NCI-H2107 treated with DMSO at 0.1 percent for 48 hours (cell line): ENCODE results near the gene DDI2.
A peak's percentile ranks its signal among the peaks of the same experiment; 100 is the strongest.

Experiments
- DNase-seq: peaks from one replicate; lab custom pipeline; 2025; ENCODE audit not compliant: unreplicated experiment; lab: John Stamatoyannopoulos, UW

Gene DDI2

DNA sequence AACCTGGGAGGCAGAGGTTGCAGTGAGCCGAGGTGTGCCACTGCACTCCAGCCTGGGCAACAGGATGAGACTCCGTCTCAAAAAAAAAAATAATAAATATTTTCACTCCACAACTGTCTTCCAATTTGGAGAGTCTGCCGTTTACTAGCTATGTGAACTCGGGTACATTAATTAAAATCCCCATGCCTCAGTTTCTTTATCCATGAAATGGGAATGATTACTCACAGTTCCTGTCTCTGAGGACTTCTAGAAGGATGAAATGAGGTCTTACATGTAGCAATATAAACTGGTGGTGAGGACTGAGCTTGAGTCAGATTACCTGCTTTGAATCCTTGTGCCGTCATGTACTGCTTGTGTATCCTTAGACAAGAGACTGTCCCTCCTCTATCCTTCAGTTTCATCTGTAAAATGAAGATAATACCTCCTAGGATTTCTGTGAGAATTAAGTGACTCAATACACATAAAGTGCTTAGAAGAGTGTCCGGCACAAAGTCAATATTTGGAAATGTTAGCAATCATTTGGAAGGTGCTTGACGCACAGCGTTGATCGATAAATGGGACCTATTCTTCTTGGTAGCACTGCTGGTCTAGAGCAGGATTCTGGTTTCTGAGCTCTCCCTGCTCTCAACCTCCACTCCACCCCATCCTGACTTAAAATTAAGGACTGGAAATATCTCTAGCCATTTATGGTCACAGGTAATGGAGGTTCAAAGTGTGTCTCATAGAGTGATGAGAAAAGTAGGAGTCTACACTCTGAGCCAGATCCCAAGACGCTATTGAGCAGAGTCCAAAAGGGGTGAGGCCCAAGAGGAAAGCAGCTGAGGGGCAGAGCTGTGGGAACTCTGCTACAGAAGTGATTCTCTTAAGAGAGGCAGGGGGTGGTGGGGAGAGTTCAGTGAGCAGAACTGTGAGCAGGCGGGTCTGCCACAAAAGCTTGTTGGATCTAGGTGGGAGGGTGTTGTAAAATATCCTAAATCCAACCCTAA, 11.6 kb upstream of the DDI2 start:
- DNase-seq: no peak

DNA sequence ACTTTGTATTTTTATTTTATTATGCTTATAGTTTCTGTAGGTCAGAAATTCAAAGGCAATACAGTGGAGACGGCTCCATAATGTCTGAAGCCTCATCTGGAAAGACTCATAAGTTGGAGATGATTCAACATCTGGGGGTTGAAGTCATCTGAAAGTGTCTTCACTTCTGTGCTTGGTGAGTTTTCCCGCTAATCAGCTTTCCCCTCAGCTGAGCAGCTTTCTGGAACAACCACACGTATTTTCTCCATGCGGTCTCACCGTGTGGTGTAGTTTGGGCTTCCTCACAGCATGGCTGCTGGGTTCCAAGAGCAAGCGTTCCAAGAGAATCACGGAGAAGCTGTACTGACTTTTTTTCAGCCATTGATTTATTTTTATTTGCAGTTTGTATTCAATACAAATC, 7.6 kb upstream of the DDI2 start:
- no peak for DNase-seq

DNA sequence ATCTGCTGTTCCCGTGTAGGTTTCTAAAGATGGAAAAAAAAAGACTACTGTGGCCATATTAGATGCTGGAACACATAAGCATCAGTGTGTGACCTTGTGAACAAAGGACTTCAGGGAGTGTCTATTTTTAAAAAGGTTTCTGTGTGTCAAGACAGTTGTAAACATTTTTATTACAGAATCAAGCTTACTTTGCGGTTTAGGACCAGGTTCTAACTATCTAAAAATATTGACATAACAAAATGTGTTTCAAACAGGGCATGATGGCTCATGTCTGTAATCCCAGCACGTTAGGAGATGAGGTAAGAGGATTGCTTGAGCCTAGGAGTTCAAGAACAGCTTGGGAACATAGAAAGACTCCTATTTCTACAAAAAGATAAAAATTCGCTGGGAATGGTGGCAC, 7.1 kb upstream of the DDI2 start:
- peak; percentile 55 for DNase-seq

DNA sequence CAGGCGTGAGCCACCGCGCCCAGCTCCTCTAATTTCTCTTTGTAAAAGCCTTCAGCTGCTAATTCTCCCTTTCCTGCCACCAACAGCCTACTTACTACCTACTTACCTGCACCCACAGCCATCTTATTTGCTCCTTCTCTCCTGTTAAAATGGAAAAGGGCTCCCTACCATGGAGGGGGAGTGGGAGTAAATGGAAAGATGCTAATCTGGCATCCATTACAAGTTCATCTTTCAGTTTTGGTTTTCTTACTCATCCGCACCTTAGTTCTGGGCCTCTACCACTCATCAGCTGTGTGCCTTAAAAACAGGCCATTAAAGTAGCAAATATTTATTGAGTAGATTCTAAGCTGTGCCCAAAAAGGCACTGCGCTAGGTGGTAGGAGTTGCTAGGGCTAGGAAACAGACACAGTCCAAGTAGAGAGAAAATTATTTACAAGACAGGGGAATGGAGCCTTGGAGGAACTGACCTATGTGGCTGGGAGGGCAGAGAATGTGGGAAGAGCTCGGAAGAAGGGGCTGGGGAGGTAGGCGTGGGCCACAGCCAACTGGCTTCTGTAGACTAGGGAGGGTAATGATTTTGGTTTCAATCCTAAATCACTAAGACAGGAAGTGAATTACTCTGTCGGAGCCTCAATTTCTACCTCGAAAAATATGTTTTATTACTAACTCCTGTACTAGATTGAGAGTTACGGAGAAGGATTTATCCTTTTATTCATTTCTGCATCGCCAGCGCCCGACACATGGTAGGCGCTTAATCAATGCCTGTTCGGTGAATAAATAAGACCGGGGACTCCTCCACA, 685 bp upstream of the DDI2 start:
- no peak for DNase-seq

DNA sequence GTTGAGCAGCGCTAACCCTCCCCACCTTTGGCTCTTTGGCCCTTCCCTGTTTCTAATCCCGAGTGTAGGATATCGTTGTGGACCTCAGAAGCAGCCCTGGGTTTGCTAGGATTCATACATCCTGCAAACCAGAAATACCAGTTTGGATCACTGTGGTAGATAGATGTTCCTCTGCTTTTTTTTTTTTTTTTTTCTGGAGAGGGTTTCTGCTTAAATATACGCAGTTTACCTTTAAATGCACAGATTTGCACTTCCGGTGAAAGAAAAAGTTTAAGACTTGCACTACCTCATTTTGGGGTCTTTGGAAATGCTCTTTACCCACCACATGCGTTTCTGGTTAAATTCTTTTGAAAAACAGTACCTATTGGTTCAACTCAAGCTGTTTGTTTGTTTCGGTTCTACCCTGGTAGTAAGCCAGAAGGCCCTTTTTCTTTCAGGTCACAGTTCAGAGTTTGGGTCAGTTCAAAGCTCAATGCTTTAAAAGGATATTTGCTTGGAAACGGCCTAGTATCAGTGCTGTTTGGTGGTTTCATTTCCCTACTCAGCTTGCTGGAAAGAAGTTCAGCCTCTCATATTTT, 908 bp downstream of the DDI2 start:
- DNase-seq: no peak

DNA sequence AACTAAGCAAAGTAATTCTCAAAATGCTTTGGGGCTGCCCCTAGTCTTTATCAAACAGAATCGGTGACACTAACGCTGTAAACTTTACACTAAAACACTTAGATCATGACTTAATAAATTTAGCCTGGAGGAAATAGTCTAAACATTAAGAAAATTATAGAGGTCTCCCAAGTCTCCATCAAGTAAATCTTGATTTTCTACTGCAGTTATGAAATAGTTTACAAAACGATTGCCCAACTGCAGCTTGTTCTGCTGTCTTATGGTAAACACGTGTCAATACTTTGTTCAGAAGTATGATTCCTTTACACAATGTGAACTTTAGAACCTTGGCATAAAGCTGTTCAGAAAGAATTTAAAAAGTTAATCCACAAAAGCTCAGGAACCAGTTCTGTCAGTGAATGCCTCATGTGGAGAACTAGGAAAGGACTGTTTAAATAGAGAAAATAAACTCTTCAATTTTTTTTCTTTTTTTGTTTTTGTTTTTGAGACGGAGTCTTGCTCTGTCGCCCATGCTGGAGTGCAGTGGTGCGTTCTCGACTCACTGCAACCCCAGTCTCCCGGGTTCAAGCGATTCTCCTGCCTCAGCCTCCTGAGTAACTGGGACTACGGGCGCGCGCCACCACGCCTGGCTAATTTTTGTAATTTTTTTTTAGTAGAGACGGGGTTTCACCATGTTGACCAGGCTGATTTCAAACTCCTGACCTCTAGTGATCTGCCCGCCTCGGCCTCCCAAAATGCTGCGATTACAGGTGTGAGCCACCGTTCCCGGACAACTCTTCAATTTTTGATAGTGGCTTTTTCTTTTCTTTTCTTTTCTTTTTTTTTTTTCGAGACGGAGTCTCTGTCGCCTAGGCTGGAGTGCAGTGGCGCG, 1.6 kb downstream of the DDI2 start:
- DNase-seq: no peak

DNA sequence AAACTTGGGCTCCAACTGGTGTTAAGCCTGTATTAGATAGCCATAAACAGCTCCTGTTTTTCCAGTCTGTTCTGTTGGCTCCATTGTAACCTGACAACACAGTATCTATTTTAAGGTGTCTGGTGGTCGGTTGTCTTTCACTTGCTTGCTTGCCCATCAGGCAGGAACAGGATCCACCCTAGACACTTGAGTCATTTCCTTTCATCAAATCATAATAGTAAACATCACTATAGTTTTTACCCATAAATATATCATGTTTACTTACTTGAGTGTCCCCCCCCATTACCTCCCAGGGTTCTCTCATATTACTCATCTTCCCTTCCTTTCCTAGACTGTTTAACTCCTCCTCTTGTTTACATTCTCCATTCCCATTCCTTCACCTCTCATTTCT, 2.9 kb downstream of the DDI2 start:
- DNase-seq: no peak

DNA sequence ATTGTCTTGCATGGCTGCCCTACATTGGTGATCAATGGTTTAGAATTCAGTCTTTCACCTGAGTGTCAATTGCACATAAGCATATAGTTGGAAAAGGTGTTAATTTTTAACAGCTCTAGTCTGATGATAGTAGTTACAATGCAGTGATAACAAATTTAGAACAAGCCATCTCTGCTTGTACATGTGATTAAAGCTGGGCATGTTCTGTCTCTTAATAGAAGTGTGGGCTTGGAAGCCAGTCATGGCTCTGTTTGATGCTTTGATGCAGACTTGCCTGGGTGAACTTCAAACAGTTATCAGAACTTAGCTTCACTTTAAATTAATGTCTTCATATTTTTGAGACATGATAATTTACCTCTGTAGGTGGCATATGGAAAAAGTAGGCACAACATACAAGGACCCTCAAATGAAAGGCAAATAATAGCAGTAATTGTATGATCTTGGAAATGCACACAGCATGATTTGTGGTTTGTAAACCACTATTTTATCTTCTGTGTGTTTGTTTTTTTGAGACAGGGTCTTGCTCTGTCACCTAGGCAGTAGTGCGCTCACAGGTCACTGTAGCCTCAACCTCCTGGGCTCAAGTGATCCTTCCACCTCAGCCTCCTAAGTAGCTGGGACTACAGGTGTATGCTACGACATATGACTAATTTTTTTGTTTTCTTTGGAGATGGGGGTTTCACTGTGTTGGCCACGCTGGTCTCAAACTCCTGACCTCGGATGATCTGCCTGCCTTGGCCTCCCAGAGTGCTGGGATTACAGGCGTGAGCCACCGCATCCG, 3.8 kb downstream of the DDI2 start:
- no peak for DNase-seq

DNA sequence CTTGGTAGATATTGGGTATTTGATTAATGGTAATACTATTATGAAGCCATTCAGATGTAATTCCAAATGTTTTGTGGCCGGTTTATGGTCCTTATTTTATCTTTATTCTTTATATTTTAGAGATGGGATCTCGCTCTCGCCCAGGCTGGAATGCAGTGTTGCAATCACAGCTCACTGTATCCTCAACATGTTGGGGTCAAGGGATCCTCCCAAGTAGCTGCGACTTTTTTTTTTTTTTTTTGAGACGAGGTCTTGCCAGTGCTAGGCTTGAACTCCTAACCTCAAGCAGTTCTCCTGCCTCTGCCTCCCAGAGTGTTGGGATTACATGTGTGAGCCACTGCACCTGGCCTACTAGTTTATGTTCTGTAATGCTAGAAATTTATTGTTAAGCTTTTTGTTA, 4.7 kb downstream of the DDI2 start:
- no peak for DNase-seq

DNA sequence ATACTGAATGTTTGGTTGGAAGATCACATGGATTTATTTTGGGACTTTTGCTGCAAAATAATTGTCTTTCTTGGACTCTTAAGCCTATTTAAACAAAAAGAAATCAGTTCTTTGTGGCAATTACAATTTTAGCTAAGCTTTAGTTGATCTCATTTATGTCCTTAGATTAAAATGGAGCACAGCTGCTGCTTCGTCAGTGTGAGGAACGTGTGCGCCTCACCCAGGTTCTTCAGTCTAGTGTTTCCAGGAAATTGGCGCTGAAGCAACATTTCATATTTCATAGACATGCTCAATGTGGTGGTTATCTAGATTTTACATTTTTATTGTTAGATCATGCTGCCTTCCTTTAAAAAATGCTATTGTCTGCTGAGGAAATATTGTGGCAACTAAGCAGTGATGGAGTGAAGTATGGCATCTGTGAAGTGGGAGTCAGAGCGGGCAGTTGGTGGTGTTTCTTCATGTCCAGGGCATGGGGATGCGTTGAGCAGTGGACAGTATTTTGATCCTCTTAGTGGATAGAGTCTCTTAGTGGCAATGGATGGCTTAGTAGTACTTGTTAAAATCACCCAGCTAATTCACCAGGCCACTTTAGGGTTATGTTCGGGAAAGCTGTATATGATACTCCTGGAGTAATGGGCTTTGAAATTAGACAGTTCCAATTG, 5.6 kb downstream of the DDI2 start:
- DNase-seq: no peak

DNA sequence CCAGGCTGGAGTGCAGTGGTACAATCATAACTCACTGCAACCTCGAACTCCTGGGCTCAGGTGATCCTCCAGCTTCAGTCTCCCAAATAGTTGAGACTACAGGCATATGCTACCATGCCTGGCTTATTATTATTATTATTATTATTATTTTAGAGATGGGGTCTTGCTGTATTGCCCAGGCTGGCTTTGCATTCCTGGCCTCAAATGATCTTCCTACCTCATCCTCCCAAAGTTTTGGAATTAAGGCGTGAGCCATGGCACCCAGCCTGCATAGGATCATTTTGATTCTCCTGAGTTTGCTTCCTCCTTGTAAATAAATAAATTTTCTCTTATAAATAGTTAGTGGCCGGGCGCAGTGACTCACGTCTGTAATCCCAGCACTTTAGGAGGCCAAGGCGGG, 6.2 kb downstream of the DDI2 start:
- DNase-seq: no peak

DNA sequence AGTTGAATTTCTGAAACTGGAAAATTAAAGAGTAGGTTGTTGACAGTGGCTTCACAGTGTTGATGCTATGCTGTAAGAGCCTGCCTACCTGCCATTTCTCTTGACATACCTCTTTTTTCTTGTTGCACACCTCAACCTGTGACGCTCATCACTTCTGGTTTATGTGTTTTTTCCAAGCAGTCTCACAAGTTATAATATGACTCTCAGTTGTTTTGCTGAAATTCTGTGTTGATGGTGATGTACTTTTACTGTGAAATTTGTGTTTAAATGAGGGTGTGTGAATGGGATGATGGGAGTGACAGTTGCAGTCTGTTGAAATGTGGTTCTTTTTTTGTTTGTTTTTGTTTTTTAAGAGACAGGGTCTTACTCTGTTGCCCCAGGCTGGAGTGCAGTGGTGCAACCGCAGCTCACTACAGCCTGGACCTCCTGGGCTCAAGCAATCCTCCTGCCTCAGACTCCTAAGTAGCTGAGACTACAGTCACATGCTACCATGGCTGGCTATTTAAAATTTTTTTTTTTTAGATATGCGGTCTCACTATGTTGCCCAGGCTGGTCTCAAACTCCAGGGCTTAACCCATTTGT, 7.0 kb downstream of the DDI2 start:
- DNase-seq: no peak

DNA sequence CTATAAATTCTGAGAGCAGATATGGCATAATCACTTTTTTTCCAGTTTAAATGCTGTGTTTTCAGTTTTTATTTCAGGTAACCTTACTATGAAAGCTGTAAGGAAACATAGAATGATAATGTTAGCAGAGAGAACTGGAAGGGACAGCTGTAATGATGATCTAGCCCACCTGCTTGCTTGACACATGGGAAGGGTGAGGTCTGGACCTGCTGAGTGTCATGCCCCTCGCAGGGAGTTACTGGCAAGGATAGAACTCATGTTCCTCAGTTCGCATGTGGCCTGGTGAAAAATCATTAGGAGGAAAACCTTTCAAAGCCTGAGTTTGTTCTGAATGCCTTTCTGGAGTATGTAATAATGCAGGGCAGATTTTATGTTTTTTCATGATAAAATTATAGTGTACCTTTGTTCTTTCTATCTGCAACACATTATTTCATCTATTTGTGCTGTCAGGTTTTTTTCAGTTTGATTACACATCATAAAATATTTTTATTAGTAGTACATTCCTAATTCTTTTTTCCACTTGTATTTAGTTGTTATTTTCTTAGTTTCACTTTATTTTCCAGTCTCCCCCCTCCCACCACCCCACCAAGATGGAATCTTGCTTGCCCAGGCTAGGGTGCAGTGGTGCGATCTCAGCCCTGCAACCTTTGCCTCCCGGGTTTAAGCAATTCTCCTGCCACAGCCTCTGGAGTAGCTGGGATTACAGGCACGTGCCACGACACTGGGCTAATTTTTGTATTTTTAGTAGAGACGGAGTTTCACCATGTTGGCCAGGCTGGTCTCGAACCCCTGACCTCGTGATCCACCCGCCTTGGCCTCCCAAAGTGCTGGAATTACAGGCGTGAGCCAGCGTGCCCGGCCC, 8.0 kb downstream of the DDI2 start:
- no peak for DNase-seq

DNA sequence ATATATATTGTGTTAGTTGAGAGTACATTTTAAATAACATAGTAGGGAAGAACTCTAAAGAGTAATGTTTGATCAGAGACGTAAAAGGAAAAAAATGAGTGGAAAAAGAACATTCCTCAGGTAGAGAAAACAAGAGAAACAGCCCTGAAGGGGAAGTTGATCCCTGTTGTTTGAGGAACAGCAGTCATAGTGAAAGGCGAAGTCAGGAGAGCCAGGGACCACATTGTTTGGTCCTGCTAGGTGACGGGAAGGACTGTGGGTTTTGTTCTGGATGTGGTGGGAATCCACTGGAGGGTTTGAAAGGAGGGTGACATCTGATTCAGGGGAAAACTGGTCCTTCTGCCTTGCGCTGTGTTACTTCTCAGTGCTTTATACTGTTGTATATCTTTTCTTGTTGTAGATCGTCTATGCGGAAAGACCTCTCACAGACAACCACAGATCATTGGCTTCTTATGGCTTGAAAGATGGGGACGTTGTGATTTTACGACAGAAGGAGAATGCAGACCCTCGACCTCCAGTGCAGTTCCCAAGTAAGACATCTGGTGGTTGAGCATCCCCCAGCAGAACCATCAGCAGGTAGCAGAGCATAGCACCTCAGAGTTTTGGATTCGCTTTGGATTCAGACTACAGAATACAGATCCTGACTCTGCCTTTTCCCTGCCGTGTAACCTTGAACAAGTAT, 9.2 kb downstream of the DDI2 start:
- no peak for DNase-seq

DNA sequence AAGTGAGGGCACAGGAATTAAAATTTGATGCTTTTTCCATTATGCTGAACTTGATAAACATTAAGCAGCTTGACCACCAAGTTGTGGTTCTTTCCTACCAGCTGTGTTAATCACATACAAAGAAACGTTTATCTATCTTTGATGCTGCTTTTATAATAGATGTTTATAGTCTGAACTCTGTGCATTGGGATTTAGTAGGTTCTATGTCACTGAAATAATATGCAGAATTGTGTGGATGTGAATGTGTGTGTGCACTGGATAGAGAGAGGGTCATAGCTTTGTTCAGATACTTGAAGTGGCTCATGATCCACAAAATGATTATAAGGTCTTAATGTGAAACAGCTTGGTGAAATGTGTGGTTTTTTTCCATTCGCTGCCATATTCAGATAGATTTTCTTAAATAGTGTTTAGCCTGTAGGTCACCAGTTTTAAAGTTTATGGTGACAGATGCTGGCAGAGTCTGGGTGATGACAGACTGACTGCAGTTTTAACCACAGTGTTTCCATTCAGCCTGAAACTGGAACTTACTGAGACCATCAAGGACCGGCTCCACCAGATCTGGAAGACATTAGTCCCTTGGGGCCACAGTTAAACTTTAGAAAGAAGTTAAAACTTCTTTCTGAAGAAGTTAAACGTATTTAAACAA, 10.2 kb downstream of the DDI2 start:
- DNase-seq: no peak

DNA sequence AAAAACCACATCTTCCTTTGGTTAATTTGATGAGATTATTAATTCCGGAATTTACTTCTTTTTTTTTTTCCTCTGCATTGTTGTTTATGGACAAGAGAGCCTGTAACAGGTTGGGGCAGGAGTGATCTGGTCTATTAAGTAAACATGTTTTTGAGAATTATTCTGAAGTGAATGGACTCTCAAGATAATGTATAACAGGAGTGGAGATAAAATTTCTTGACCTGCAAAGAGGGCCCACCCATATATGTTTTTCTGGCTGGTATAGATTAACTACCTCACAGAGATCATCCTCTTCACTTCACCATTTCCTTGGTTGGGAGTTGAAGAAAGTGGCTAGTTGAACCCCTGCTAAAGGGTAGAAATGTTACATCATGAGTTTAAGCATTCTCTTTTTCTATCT, 10.7 kb downstream of the DDI2 start:
- no peak for DNase-seq

DNA sequence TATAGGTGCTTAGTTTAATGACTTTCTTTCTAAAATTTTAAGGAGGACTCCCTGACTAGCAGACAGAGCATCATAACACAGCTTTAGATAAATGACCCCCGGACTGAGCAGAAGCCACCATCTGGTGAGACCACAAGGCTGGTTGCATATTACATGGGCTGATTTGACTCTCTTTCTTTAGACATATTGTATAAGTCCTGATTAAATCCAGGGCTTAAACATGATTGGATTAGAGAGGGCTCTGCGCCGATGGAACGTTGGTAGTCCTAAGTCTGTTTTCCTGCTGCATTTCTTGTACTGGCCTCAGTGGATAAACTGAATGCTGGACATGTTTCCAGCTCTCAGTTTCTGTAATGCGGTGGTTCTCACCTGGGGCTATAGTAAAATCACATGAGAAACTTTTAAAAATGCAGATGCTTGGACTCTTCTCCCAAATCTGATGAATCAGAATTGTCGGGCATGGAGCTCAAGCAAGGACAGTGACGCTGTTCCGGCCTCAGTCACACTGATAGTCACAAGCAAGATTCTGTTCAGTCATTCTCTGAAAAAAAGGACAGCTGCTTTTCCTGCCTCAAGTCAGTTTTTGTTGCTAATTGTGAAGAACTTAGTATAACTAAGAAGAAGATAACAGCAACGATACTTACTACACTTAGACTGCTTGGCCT, 16.6 kb downstream of the DDI2 start:
- DNase-seq: no peak
